ENCODE data around the gene PSMA7. TPM values are rescaled to one million over a fixed set of nuclear protein-coding genes. Genes with fewer than 3 reads are reported as not detected.
A peak's percentile ranks its signal among the peaks of the same experiment; 100 is the strongest.

PSMA7 gene
- total RNA-seq, 4 donors from 2014 or later, result 154 to 241 (median 234) TPM

GRCh38 chr20:62096421-62097380, 46.5 kb downstream of the PSMA7 start:
- H3K4me1 ChIP-seq, result no peaks in the 10 kb centered on the region
- DNase-seq, result no peak
- in situ Hi-C loops (cut with MboI; ENCODE audit: low pct_ligation_motif_present in 1 of 4, low pct_unique_long_range_greater_than_20kb in 1 of 4, low sequenced_read_pairs in 3 of 4), result no loop called here
- no peak overlapping the region for H3K4me3 ChIP-seq
- intact Hi-C loops (cut with DNase I; ENCODE audit: low total_unique reads), result no loop called here
- H3K36me3 ChIP-seq, result no peaks in the 10 kb centered on the region
- TF ChIP-seq CTCF (IDR thresholded peaks at IDR 0.05) (no peak), POLR2A (IDR thresholded peaks at IDR 0.05) (no peak), EP300 (IDR thresholded peaks at IDR 0.05; ENCODE audit: low read depth) (no peak), POLR2AphosphoS5 (IDR thresholded peaks at IDR 0.05) (no peak)
- 90% methylated on average over 27 of the region's 30 CpGs; no CpG with 5 or more reads in 1 of the 2 donors for WGBS, 2 donors (ENCODE audit: low coverage in 1 of 2)
- no peak overlapping the region for H3K27ac ChIP-seq
- peaks cover 0 to 5% of the 10 kb centered on the region in 2 donors for H3K9me3 ChIP-seq
- H3K27me3 ChIP-seq, result peaks cover 6% of the 10 kb centered on the region

- H3K27ac ChIP-seq, result no peak overlapping the region
- WGBS, 2 donors (ENCODE audit: low coverage in 1 of 2), result 50 to 53% methylated on average over 3 of the region's 3 CpGs
- in situ Hi-C loops (cut with MboI; ENCODE audit: low pct_ligation_motif_present in 1 of 4, low pct_unique_long_range_greater_than_20kb in 1 of 4, low sequenced_read_pairs in 3 of 4) (no loop called here), intact Hi-C loops (cut with DNase I; ENCODE audit: low total_unique reads) (no loop called here)
- H3K4me3 ChIP-seq, result no peak overlapping the region
- H3K9me3 ChIP-seq, result no peaks in the 10 kb centered on the region
- peaks cover 12% of the 10 kb centered on the region for H3K27me3 ChIP-seq
- TF ChIP-seq POLR2AphosphoS5 (IDR thresholded peaks at IDR 0.05) (no peak), EP300 (IDR thresholded peaks at IDR 0.05; ENCODE audit: low read depth) (no peak), POLR2A (IDR thresholded peaks at IDR 0.05) (no peak), CTCF (IDR thresholded peaks at IDR 0.05) (no peak)
- no peak for DNase-seq
- H3K36me3 ChIP-seq, result no peaks in the 10 kb centered on the region
- H3K4me1 ChIP-seq, result no peaks in the 10 kb centered on the region
Measured at GRCh38 chr20:62089393-62089792, 53.8 kb downstream of the PSMA7 start.

- in situ Hi-C loops (cut with MboI; ENCODE audit: low pct_ligation_motif_present in 1 of 4, low pct_unique_long_range_greater_than_20kb in 1 of 4, low sequenced_read_pairs in 3 of 4), result no loop called here
Measured at GRCh38 chr20:62088258-62089127, 54.7 kb downstream of the PSMA7 start.

More at GRCh38 chr20:62088258-62089127, 54.7 kb downstream of the PSMA7 start:
- 58 to 70% methylated on average over 9 to 15 of the region's 15 CpGs for WGBS, 2 donors (ENCODE audit: low coverage in 1 of 2)
- peaks cover 12% of the 10 kb centered on the region for H3K27me3 ChIP-seq
- DNase-seq, result peak; percentile 34
- TF ChIP-seq EP300 (IDR thresholded peaks at IDR 0.05; ENCODE audit: low read depth), result no peak
- no peak for TF ChIP-seq CTCF (IDR thresholded peaks at IDR 0.05)
- no peak for TF ChIP-seq POLR2AphosphoS5 (IDR thresholded peaks at IDR 0.05)
- no peak for TF ChIP-seq POLR2A (IDR thresholded peaks at IDR 0.05)
- H3K9me3 ChIP-seq, result no peaks in the 10 kb centered on the region
- no peaks in the 10 kb centered on the region for H3K4me1 ChIP-seq
- H3K27ac ChIP-seq, result no peak overlapping the region
- no peak overlapping the region for H3K4me3 ChIP-seq
- intact Hi-C loops (cut with DNase I; ENCODE audit: low total_unique reads), result no loop called here
- H3K36me3 ChIP-seq, result no peaks in the 10 kb centered on the region

All from transverse colon (tissue), 4 donors.